Heart left ventricle (tissue), 16 donors: Measurements from ENCODE around the gene HNF1B. TPM values are rescaled to one million over a fixed set of nuclear protein-coding genes. Genes with fewer than 3 reads are reported as not detected.

ENCODE experiments used
- ATAC-seq, 4 donors: fragments of 200-7000 bp; cut with Tn5 transposase; one replicate each; pipeline ENCODE4 v1.9.1; 2020 to 2022; ENCODE audit warnings: moderate library complexity in 4 of 4, mild to moderate bottlenecking in 3 of 4, moderate number of reproducible peaks in 1 of 4
- DNase-seq, 5 donors: peaks; one replicate each; pipeline ENCODE4 v3.0.0-alpha.2; 2020
- H3K27ac ChIP-seq, 12 donors: fragments of 200-600 bp; sonication (generic) in 4 of 12; one replicate each; pipeline versions ENCODE4 v1.5.0 to v1.8.0; 2016 to 2022; ENCODE audit warnings: mild to moderate bottlenecking in 2 of 12
- H3K27me3 ChIP-seq, 9 donors: fragments of 200-600 bp; sonication (generic) in 2 of 9; one replicate each; pipeline versions ENCODE4 v1.5.1 to v1.8.0; 2016 to 2022; ENCODE audit warnings: mild to moderate bottlenecking in 3 of 9
- H3K36me3 ChIP-seq, 9 donors: fragments of 200-600 bp; sonication (generic) in 2 of 9; one replicate each; pipeline versions ENCODE4 v1.5.0 to v1.8.0; 2018 to 2022; ENCODE audit warnings: mild to moderate bottlenecking in 2 of 9
- H3K4me1 ChIP-seq, 12 donors: fragments of 200-600 bp; sonication (generic) in 4 of 12; one replicate each; pipeline versions ENCODE4 v1.5.0 to v1.8.0; 2016 to 2022; ENCODE audit warnings: mild to moderate bottlenecking in 3 of 12
- H3K4me3 ChIP-seq, 12 donors: fragments of 200-600 bp; sonication (generic) in 4 of 12; one replicate each; pipeline versions ENCODE4 v1.5.0 to v1.8.0; 2017 to 2022; ENCODE audit warnings: mild to moderate bottlenecking in 9 of 12, moderate library complexity in 4 of 12
- H3K9me3 ChIP-seq, 12 donors: fragments of 200-600 bp; sonication (generic) in 4 of 12; one replicate each; pipeline versions ENCODE4 v1.5.0 to v1.8.0; 2016 to 2022; ENCODE audit warnings: mild to moderate bottlenecking in 1 of 12
- POLR2A ChIP-seq, 2 donors: fragments of 450-650 bp; IDR thresholded peaks; one replicate each; pipeline ENCODE4 v1.6.1; 2017; ENCODE audit warnings: antibody characterized with exemption in 2 of 2, mild to moderate bottlenecking in 2 of 2, moderate library complexity in 2 of 2
- WGBS, 4 donors: extraction: QIAGEN DNeasy Blood & Tissue Kit in 2 of 4; methylation state at CpG; one replicate each; pipeline versions ENCODE4 v1.1.5 to v1.1.7; 2013 to 2018; 5-methylcytosine and 5-hydroxymethylcytosine counted together
- intact Hi-C, 10 donors: fragments of 100-400 bp; cut with DNase I; formaldehyde crosslinking; loops; one replicate each; pipeline versions ENCODE4 v1.11.1 to v1.14.2; 2022
- polyA plus RNA-seq, 2 donors: library from polyadenylated mRNA; stranded (reverse); fragments of 200-250 nt; gene quantifications; one replicate each; pipeline ENCODE4 v1.2.3, GENCODE V29; 2013
- total RNA-seq, 9 donors: library from RNA; depleted of rRNA in 2 of 9; stranded (reverse); fragments of >200 nt in 2 of 9; fragmentation: NEBNext Ultra II Directional in 3 of 9; extraction: Animal tissue kit (Norgen Biotek cat#: 25700) in 3 of 9; gene quantifications; one replicate each; pipeline versions ENCODE4 v1.1.0 to v1.2.4, GENCODE V29; 2016 to 2023
- TF ChIP-seq, protein P1 (sequence below), 12 donors: fragments of 200-600 bp; sonication (generic) in 4 of 12; IDR thresholded peaks; one replicate each; pipeline versions ENCODE4 v1.5.0 to v1.8.0; 2018 to 2022; ENCODE audit warnings: antibody characterized with exemption in 12 of 12, mild to moderate bottlenecking in 5 of 12
- donor health status: ischemic (EF 13 %, LVEDD 7.1; RV severe dilation, severe dysfunction).
- donor health status: healthy with polysubstance abuse.
- donor health status: DM: no; HTN: yes; CAD: no.
- donor health status: DM: no; HTN: no; CAD: no.
- donor health status: ischemic (EF 25% LVEDD 6.9; RV normal size, moderate dysfunction).
- donor health status: ischemic (EF 25% LVEDD 5.7; RV mildly dilated, moderate dysfunction).
- donor health status: healthy.
- donor health status: DM: yes; HTN: yes; CAD: no.
- donor health status: ischemic (EF 35%, LVEDD 5.7; RV mildly dilated, moderate dysfunction).
- donor health status: nonischemic (EF 11% LVEDD 7.7; RV severe dilation, severe dysfunction).
- donor health status: DM: yes; HTN: yes; CAD: no.
- donor health status: PGD.
- donor health status: ischemic (EF 29% LVEDD 5.4; RV normal size, mild dysfunction).
- donor health status: nonischemic (EF 23%, LVEDD 6.1; RV moderate dilation, normal function).

HNF1B gene
- total and polyA plus RNA-seq, 11 donors = not detected

GRCh38 chr17:37671824-37672547 is 72.9 kb downstream of the HNF1B start:
- 86 to 100% (median 89%) methylated on average over 2 of the region's 2 CpGs for WGBS, 4 donors
- no peak overlapping the region for H3K27ac ChIP-seq
- ATAC-seq (no peak), DNase-seq (no peak)
- TF ChIP-seq, protein P1, sequence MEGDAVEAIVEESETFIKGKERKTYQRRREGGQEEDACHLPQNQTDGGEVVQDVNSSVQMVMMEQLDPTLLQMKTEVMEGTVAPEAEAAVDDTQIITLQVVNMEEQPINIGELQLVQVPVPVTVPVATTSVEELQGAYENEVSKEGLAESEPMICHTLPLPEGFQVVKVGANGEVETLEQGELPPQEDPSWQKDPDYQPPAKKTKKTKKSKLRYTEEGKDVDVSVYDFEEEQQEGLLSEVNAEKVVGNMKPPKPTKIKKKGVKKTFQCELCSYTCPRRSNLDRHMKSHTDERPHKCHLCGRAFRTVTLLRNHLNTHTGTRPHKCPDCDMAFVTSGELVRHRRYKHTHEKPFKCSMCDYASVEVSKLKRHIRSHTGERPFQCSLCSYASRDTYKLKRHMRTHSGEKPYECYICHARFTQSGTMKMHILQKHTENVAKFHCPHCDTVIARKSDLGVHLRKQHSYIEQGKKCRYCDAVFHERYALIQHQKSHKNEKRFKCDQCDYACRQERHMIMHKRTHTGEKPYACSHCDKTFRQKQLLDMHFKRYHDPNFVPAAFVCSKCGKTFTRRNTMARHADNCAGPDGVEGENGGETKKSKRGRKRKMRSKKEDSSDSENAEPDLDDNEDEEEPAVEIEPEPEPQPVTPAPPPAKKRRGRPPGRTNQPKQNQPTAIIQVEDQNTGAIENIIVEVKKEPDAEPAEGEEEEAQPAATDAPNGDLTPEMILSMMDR (IDR thresholded peaks at IDR 0.05) = no peak
- TF ChIP-seq POLR2A (IDR thresholded peaks at IDR 0.05) = no peak
- intact Hi-C loops = no loop called here
- H3K36me3 ChIP-seq = no peaks in the 10 kb centered on the region
- peaks cover 0 to 13% (median 0%) of the 10 kb centered on the region in 9 donors for H3K27me3 ChIP-seq
- H3K4me1 ChIP-seq = no peaks in the 10 kb centered on the region
- no peaks in the 10 kb centered on the region for H3K9me3 ChIP-seq
- H3K4me3 ChIP-seq = no peak overlapping the region

DNA sequence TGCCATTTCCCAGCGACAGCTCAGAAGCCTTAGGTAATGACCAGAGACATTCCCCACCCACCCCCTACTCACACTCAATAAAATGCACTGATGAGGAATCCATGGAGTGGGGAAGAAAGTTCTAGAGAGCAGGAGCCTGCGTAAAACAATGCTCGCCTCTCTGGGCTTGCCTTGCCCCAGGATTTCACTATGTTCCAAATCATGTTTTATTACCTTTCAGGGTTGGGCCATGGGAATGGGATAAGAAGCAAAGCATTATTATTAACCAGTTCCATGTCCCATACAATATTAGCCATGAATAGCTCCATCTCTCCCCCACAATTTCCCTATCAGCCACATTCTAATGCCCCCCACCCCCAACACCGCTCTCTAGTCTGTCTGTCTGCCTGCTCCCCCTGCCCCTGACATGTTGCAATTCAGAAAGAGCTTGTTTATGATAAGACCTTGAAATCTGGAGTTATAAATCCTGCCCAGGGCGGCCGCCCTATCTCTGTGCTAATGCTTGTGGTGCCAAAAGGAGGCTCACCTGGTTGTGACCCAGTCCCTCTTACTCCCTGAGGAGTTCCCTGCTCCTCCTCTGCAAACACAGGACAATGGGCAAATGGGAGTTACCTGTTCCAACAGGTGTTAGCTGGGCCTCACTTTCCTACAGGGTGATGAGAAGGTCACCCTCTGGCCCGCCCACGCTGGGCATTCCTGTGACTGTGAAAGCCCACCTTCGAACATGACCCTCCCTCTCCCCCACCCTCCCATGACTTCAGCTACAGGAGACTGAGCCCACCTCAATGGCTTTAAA is 73.6 kb downstream of the HNF1B start:
- Histone ChIP-seq H3K4me1 (no peaks in the 10 kb centered on the region), H3K36me3 (no peaks in the 10 kb centered on the region), H3K27ac (no peak overlapping the region), H3K27me3 (peaks cover 0 to 5% (median 0%) of the 10 kb centered on the region in 9 donors), H3K4me3 (no peak overlapping the region), H3K9me3 (no peaks in the 10 kb centered on the region)
- TF ChIP-seq, protein P1 (IDR thresholded peaks at IDR 0.05) = no peak
- no peak for TF ChIP-seq POLR2A (IDR thresholded peaks at IDR 0.05)
- no peak for DNase-seq
- WGBS, 4 donors = 87 to 91% (median 90%) methylated on average over 9 of the region's 9 CpGs
- ATAC-seq = no peak
- intact Hi-C loops = no loop called here

DNA sequence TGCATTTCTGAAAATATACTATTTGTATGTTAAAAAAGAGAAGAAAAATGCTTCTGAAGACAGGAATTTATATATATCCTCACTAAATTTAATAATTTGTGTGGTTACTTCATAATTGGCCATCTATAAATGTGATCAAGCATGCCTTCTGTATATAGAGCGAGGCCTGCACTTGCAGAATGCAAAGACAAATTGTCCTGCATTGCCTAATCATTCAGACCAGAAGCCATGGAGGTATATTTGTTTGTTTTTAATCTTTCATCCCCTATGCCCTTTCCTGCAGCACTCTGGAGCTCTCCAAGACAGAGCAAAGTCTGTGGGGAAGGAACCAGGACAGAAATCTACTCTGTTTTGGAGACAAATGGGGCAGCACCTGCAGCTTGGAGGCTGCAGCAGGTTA is 77.8 kb downstream of the HNF1B start:
- no peaks in the 10 kb centered on the region for H3K4me1 ChIP-seq
- intact Hi-C loops = no loop called here
- H3K9me3 ChIP-seq = no peaks in the 10 kb centered on the region
- TF ChIP-seq, protein P1 (IDR thresholded peaks at IDR 0.05) = no peak
- TF ChIP-seq POLR2A (IDR thresholded peaks at IDR 0.05) = no peak
- H3K27ac ChIP-seq = no peak overlapping the region
- no peak for ATAC-seq
- 84 to 90% (median 88%) methylated on average over 1 of the region's 1 CpG for WGBS, 4 donors
- H3K36me3 ChIP-seq = no peaks in the 10 kb centered on the region
- no peak overlapping the region for H3K4me3 ChIP-seq
- DNase-seq = no peak
- H3K27me3 ChIP-seq = peaks cover 0 to 3% (median 0%) of the 10 kb centered on the region in 9 donors

- WGBS, 4 donors = 79 to 87% (median 83%) methylated on average over 3 of the region's 3 CpGs
- Histone ChIP-seq H3K27ac (no peak overlapping the region), H3K4me3 (no peak overlapping the region), H3K36me3 (no peaks in the 10 kb centered on the region), H3K27me3 (peaks cover 0 to 4% (median 0%) of the 10 kb centered on the region in 9 donors), H3K9me3 (no peaks in the 10 kb centered on the region), H3K4me1 (no peaks in the 10 kb centered on the region)
- DNase-seq (no peak), ATAC-seq (no peak)
- intact Hi-C loops = no loop called here
- TF ChIP-seq, protein P1 (IDR thresholded peaks at IDR 0.05) = no peak
Observed at GRCh38 chr17:37664214-37664613, 80.6 kb downstream of the HNF1B start.
